HepG2 (cell line): ENCODE data around the gene GJD4. TPM values are rescaled to one million over a fixed set of nuclear protein-coding genes. Genes with fewer than 3 reads are reported as not detected.

Source experiments
- ELF3 ChIP-seq: IDR thresholded peaks from 2 replicates; pipeline ENCODE4 v1.6.1; 2016; ENCODE audit warnings: missing genetic modification reagents, missing compliant biosample characterization
- ELF4 ChIP-seq: sonication (generic); formaldehyde crosslinking; IDR thresholded peaks from 2 replicates; pipeline ENCODE4 v1.5.0; 2020; ENCODE audit warnings: missing genetic modification reagents, mild to moderate bottlenecking, moderate library complexity, borderline replicate concordance
- EP300 ChIP-seq, 3 experiments: sonication (generic) in 1 of 3; formaldehyde crosslinking in 1 of 3; IDR thresholded peaks; 2 replicates each; pipeline versions ENCODE4 v1.5.1 to v1.6.1; 2011 to 2020; ENCODE audit warnings: low read depth in 2 of 3, low read length in 2 of 3, borderline replicate concordance in 1 of 3, improper control_type of control experiment in 1 of 3, mild to moderate bottlenecking in 1 of 3, missing genetic modification reagents in 1 of 3, moderate library complexity in 1 of 3
- GABPA ChIP-seq, 2 experiments: IDR thresholded peaks; 2 replicates each; pipeline ENCODE4 v1.6.1; 2011 to 2016; ENCODE audit warnings: low read depth in 2 of 2, low read length in 1 of 2, missing biosample characterization in 1 of 2, missing genetic modification characterization in 1 of 2
- HMG20A ChIP-seq: IDR thresholded peaks from 2 replicates; pipeline ENCODE4 v1.6.1; 2016; ENCODE audit warnings: borderline replicate concordance
- ISL2 ChIP-seq: sonication (generic); formaldehyde crosslinking; IDR thresholded peaks from 2 replicates; pipeline ENCODE4 v1.5.0; 2020; ENCODE audit warnings: missing genetic modification reagents
- NBN ChIP-seq: fragments of 450-650 bp; conservative IDR thresholded peaks from 2 replicates; pipeline ENCODE4 v1.6.1; 2017
- NFE2L2 ChIP-seq: fragments of 150-350 bp; IDR thresholded peaks from 2 replicates; pipeline ENCODE4 v1.6.1; 2014; ENCODE audit warnings: low read length
- NFIC ChIP-seq: IDR thresholded peaks from 2 replicates; pipeline ENCODE4 v1.6.1; 2012; ENCODE audit warnings: mild to moderate bottlenecking, low read length, inconsistent platforms
- RORA ChIP-seq: sonication (generic); formaldehyde crosslinking; IDR thresholded peaks from 2 replicates; pipeline ENCODE4 v1.5.0; 2020; ENCODE audit warnings: mild to moderate bottlenecking, missing genetic modification reagents, moderate library complexity
- SP5 ChIP-seq: IDR thresholded peaks from 2 replicates; pipeline ENCODE4 v1.6.1; 2016; ENCODE audit warnings: low read depth, borderline replicate concordance
- TCF7 ChIP-seq: sonication (generic); IDR thresholded peaks from 2 replicates; pipeline ENCODE4 v1.6.1; 2016; ENCODE audit warnings: antibody characterized with exemption, low read depth
- ZKSCAN5 ChIP-seq: sonication (generic); formaldehyde crosslinking; IDR thresholded peaks from 2 replicates; pipeline ENCODE4 v1.5.1; 2020; ENCODE audit warnings: mild to moderate bottlenecking, missing genetic modification reagents
- ZNF121 ChIP-seq: sonication (generic); formaldehyde crosslinking; IDR thresholded peaks from 2 replicates; pipeline ENCODE4 v1.5.0; 2020; ENCODE audit warnings: mild to moderate bottlenecking, missing genetic modification reagents
- ZNF737 ChIP-seq: sonication (generic); formaldehyde crosslinking; IDR thresholded peaks from 2 replicates; pipeline ENCODE4 v1.5.0; 2020; ENCODE audit warnings: missing genetic modification reagents, mild to moderate bottlenecking, borderline replicate concordance
- ZNF772 ChIP-seq: sonication (generic); formaldehyde crosslinking; IDR thresholded peaks from 2 replicates; pipeline ENCODE4 v1.5.0; 2020; ENCODE audit warnings: mild to moderate bottlenecking, missing genetic modification reagents
- ZSCAN31 ChIP-seq: sonication (generic); formaldehyde crosslinking; IDR thresholded peaks from 2 replicates; pipeline ENCODE4 v1.5.0; 2020; ENCODE audit warnings: low read depth, mild to moderate bottlenecking, missing genetic modification reagents
- polyA plus RNA-seq, 8 experiments: library from polyadenylated mRNA; depleted of rRNA in 3 of 8; stranded (reverse) in 7 of 8; unstranded in 1 of 8; fragments of >200 nt; fragmentation: Illumina TruSeq in 4 of 8; extraction: Trizol in 4 of 8; gene quantifications; 2 replicates each; pipeline versions ENCODE4 v1.2.1 to v1.2.3, GENCODE V29; 2011 to 2016; ENCODE audit warnings: low read depth in 4 of 8, missing spikeins in 1 of 8, mixed read lengths in 1 of 8; ENCODE audit not compliant: insufficient read depth in 1 of 8
- total RNA-seq, 5 experiments: library from RNA; depleted of rRNA; stranded (reverse); fragments of >200 nt; fragmentation: Illumina TruSeq; extraction: Trizol; gene quantifications; 2 replicates each; pipeline ENCODE4 v1.2.3, GENCODE V29; 2016; ENCODE audit warnings: low read depth in 1 of 5
- TF ChIP-seq, protein P1 (sequence below): IDR thresholded peaks from 2 replicates; pipeline ENCODE4 v1.6.1; 2016
- TF ChIP-seq, protein P2 (sequence below): sonication (generic); formaldehyde crosslinking; IDR thresholded peaks from 2 replicates; pipeline ENCODE4 v1.4.0; 2020; ENCODE audit warnings: missing genetic modification reagents, mild to moderate bottlenecking, borderline replicate concordance
- TF ChIP-seq, protein P3 (sequence below): conservative IDR thresholded peaks from 2 replicates; pipeline ENCODE4 v1.6.1; 2018; ENCODE audit warnings: missing genetic modification reagents
- TF ChIP-seq, protein P4 (sequence below): sonication (generic); formaldehyde crosslinking; IDR thresholded peaks from 2 replicates; pipeline ENCODE4 v1.5.0; 2020; ENCODE audit warnings: mild to moderate bottlenecking, missing genetic modification reagents
- TF ChIP-seq, protein P5 (sequence below): IDR thresholded peaks from 2 replicates; pipeline ENCODE4 v1.6.1; 2018; ENCODE audit warnings: missing genetic modification reagents
- TF ChIP-seq, protein P6 (sequence below): sonication (generic); formaldehyde crosslinking; IDR thresholded peaks from 2 replicates; pipeline ENCODE4 v1.8.0; 2022; ENCODE audit warnings: mild to moderate bottlenecking, missing genetic modification reagents; ENCODE audit not compliant: insufficient replicate concordance

Gene GJD4
- total and polyA plus RNA-seq, 2 of the 13 experiments (the other 11 are each of a cell fraction or from before 2014, with no cell fraction given) = not detected

DNA sequence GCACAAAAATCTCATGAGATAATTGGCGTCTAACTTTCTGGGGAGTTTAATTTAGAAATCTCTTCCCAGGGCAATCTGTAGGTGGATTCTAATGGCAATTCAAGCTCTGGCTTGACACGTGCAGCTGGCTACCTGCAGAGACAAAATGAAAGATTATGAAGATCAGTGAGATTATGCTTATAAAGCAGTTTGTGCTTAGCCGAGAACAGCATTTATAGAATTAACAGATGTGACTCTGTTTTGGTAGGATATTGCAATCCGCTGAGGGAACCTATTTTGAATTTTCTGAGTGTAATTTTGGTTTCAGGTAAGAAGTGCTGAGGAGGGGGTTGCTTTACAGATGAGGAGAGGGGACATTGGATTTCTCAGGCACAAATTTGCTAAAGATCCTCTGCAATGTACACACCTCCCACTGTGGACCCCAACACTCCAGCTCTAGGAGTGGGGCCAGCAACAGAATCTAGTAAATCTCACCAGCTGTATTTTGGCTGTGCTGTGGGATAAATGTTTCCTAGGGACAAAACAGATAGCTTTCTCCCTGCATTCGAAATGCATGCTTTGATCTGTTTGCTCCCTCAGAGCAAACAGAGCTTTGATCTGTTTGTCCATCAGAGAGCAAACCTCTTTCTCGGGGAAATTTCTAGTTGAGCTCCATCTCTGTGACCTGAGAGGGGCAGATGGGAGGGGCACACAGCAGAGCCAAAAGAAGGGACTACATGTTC lies 7.4 kb downstream of the GJD4 start (continued):
- peak in 1 of 2 experiments; percentile 50; a peak in 2 of 4 replicates for TF ChIP-seq EP300 (IDR thresholded peaks at IDR 0.05; ENCODE audit: low read depth in 2 of 2, low read length in 2 of 2)
- no peak for TF ChIP-seq EP300 (CRISPR knock-in tag; IDR thresholded peaks at IDR 0.05; ENCODE audit: borderline replicate concordance)
- no peak for TF ChIP-seq ZNF121 (CRISPR knock-in tag)
- TF ChIP-seq ZNF737 (CRISPR knock-in tag) = no peak
- TF ChIP-seq GABPA (IDR thresholded peaks at IDR 0.05; ENCODE audit: low read depth, low read length) = no peak
- no peak for TF ChIP-seq GABPA (CRISPR knock-in tag; IDR thresholded peaks at IDR 0.05; ENCODE audit: low read depth)
- TF ChIP-seq ZKSCAN5 (CRISPR knock-in tag) = no peak
- no peak for TF ChIP-seq HMG20A
- TF ChIP-seq, protein P1, sequence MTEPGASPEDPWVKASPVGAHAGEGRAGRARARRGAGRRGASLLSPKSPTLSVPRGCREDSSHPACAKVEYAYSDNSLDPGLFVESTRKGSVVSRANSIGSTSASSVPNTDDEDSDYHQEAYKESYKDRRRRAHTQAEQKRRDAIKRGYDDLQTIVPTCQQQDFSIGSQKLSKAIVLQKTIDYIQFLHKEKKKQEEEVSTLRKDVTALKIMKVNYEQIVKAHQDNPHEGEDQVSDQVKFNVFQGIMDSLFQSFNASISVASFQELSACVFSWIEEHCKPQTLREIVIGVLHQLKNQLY (CRISPR knock-in tag) = no peak
- no peak for TF ChIP-seq RORA (CRISPR knock-in tag)
- TF ChIP-seq, protein P2, sequence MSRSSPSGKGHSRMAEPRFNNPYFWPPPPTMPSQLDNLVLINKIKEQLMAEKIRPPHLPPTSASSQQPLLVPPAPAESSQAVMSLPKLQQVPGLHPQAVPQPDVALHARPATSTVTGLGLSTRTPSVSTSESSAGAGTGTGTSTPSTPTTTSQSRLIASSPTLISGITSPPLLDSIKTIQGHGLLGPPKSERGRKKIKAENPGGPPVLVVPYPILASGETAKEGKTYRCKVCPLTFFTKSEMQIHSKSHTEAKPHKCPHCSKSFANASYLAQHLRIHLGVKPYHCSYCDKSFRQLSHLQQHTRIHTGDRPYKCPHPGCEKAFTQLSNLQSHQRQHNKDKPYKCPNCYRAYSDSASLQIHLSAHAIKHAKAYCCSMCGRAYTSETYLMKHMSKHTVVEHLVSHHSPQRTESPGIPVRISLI = no peak
- no peak for TF ChIP-seq ZSCAN31 (CRISPR knock-in tag)
- TF ChIP-seq ZNF772 = no peak
- TF ChIP-seq, protein P3, sequence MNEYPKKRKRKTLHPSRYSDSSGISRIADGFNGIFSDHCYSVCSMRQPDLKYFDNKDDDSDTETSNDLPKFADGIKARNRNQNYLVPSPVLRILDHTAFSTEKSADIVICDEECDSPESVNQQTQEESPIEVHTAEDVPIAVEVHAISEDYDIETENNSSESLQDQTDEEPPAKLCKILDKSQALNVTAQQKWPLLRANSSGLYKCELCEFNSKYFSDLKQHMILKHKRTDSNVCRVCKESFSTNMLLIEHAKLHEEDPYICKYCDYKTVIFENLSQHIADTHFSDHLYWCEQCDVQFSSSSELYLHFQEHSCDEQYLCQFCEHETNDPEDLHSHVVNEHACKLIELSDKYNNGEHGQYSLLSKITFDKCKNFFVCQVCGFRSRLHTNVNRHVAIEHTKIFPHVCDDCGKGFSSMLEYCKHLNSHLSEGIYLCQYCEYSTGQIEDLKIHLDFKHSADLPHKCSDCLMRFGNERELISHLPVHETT = no peak
- TF ChIP-seq ISL2 (CRISPR knock-in tag) = peak; percentile 71
- no peak for TF ChIP-seq NFE2L2
- no peak for TF ChIP-seq NBN
- TF ChIP-seq, protein P4, sequence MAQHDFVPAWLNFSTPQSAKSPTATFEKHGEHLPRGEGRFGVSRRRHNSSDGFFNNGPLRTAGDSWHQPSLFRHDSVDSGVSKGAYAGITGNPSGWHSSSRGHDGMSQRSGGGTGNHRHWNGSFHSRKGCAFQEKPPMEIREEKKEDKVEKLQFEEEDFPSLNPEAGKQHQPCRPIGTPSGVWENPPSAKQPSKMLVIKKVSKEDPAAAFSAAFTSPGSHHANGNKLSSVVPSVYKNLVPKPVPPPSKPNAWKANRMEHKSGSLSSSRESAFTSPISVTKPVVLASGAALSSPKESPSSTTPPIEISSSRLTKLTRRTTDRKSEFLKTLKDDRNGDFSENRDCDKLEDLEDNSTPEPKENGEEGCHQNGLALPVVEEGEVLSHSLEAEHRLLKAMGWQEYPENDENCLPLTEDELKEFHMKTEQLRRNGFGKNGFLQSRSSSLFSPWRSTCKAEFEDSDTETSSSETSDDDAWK (CRISPR knock-in tag) = no peak
- TF ChIP-seq, protein P5, sequence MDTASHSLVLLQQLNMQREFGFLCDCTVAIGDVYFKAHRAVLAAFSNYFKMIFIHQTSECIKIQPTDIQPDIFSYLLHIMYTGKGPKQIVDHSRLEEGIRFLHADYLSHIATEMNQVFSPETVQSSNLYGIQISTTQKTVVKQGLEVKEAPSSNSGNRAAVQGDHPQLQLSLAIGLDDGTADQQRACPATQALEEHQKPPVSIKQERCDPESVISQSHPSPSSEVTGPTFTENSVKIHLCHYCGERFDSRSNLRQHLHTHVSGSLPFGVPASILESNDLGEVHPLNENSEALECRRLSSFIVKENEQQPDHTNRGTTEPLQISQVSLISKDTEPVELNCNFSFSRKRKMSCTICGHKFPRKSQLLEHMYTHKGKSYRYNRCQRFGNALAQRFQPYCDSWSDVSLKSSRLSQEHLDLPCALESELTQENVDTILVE = no peak
- TF ChIP-seq SP5 (CRISPR knock-in tag) = peak; percentile 69; the same call in 1 of the 2 replicates
- TF ChIP-seq NFIC = 0 out of 2 replicates have a peak, but pooled peaks have one; percentile 39
- TF ChIP-seq TCF7 = peak; percentile 83
- TF ChIP-seq, protein P6, sequence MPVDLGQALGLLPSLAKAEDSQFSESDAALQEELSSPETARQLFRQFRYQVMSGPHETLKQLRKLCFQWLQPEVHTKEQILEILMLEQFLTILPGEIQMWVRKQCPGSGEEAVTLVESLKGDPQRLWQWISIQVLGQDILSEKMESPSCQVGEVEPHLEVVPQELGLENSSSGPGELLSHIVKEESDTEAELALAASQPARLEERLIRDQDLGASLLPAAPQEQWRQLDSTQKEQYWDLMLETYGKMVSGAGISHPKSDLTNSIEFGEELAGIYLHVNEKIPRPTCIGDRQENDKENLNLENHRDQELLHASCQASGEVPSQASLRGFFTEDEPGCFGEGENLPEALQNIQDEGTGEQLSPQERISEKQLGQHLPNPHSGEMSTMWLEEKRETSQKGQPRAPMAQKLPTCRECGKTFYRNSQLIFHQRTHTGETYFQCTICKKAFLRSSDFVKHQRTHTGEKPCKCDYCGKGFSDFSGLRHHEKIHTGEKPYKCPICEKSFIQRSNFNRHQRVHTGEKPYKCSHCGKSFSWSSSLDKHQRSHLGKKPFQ (CRISPR knock-in tag) = no peak
- 0 out of 2 replicates have a peak, but pooled peaks have one; percentile 16 for TF ChIP-seq ELF3
- no peak for TF ChIP-seq ELF4
